GM12892 (cell line): ENCODE measurements around the gene SH3TC2.

ENCODE experiments used
- DNase-seq: peaks from one replicate; pipeline ENCODE4 v3.0.0; 2011; ENCODE audit not compliant: insufficient read length
- FAIRE-seq: peaks from 2 replicates; lab custom pipeline; 2011; peaks lifted over from hg19 to GRCh38; lab: Jason Lieb, UNC
- POLR2A ChIP-seq: IDR thresholded peaks from 2 replicates; pipeline ENCODE4 v1.6.1; 2011; ENCODE audit warnings: low read depth, low read length, control low read depth
- POLR2AphosphoS5 ChIP-seq: IDR thresholded peaks from 2 replicates; pipeline ENCODE4 v1.6.1; 2011; ENCODE audit warnings: low read depth, low read length, control low read depth
- TAF1 ChIP-seq: IDR thresholded peaks from 2 replicates; pipeline ENCODE4 v1.6.1; 2011; ENCODE audit warnings: low read depth, mild to moderate bottlenecking, control low read depth, low read length, borderline replicate concordance

SH3TC2 gene

GRCh38 chr5:148976569-148977381, 86.1 kb downstream of the SH3TC2 start:
- DNase-seq (no peak), FAIRE-seq (no peak)

GRCh38 chr5:148974642-148975327, 88.1 kb downstream of the SH3TC2 start:
- FAIRE-seq (no peak), DNase-seq (no peak)
- TF ChIP-seq POLR2AphosphoS5: no peak
- no peak for TF ChIP-seq POLR2A
- TF ChIP-seq TAF1: no peak

More at GRCh38 chr5:148976569-148977381, 86.1 kb downstream of the SH3TC2 start:
- TF ChIP-seq POLR2AphosphoS5: no peak
- TF ChIP-seq POLR2A: no peak
- no peak for TF ChIP-seq TAF1

- no peak for DNase-seq
- TF ChIP-seq POLR2AphosphoS5: no peak
- no peak for TF ChIP-seq TAF1
- no peak for TF ChIP-seq POLR2A
- no peak for FAIRE-seq
These were observed 89.4 kb downstream of the SH3TC2 start for GRCh38 chr5:148973455-148973854.

- FAIRE-seq (no peak), DNase-seq (no peak)
- no peak for TF ChIP-seq TAF1
- TF ChIP-seq POLR2A: no peak
- no peak for TF ChIP-seq POLR2AphosphoS5
These were observed 89.9 kb downstream of the SH3TC2 start for GRCh38 chr5:148972974-148973374.

GRCh38 chr5:148972396-148972795, 90.5 kb downstream of the SH3TC2 start:
- TF ChIP-seq TAF1: no peak
- no peak for TF ChIP-seq POLR2AphosphoS5
- TF ChIP-seq POLR2A: no peak
- DNase-seq: no peak
- FAIRE-seq: no peak

- DNase-seq: no peak
- no peak for TF ChIP-seq POLR2AphosphoS5
- no peak for TF ChIP-seq POLR2A
- no peak for TF ChIP-seq TAF1
- FAIRE-seq: no peak
These were observed 92.0 kb downstream of the SH3TC2 start for GRCh38 chr5:148970876-148971275.

GRCh38 chr5:148970228-148970627, 92.6 kb downstream of the SH3TC2 start:
- TF ChIP-seq POLR2A: no peak
- no peak for TF ChIP-seq POLR2AphosphoS5
- TF ChIP-seq TAF1: no peak
- DNase-seq (no peak), FAIRE-seq (no peak)

- FAIRE-seq (no peak), DNase-seq (no peak)
- no peak for TF ChIP-seq POLR2A
- no peak for TF ChIP-seq TAF1
- no peak for TF ChIP-seq POLR2AphosphoS5
These were observed 93.6 kb downstream of the SH3TC2 start for GRCh38 chr5:148969291-148969690.

GRCh38 chr5:148968311-148968710, 94.6 kb downstream of the SH3TC2 start:
- FAIRE-seq (no peak), DNase-seq (no peak)
- TF ChIP-seq POLR2AphosphoS5 (no peak), TAF1 (no peak), POLR2A (no peak)

GRCh38 chr5:148967783-148968182, 95.1 kb downstream of the SH3TC2 start:
- DNase-seq (no peak), FAIRE-seq (no peak)
- TF ChIP-seq TAF1 (no peak), POLR2A (no peak), POLR2AphosphoS5 (no peak)

- FAIRE-seq: no peak
- DNase-seq: no peak
- no peak for TF ChIP-seq POLR2A
These were observed 95.9 kb downstream of the SH3TC2 start for GRCh38 chr5:148966938-148967337.

GRCh38 chr5:148966348-148966747, 96.5 kb downstream of the SH3TC2 start:
- FAIRE-seq: no peak
- no peak for TF ChIP-seq POLR2A
- no peak for TF ChIP-seq POLR2AphosphoS5
- no peak for TF ChIP-seq TAF1
- no peak for DNase-seq
